Measurements from ENCODE around the gene MORN3. TPM values are rescaled to one million over a fixed set of nuclear protein-coding genes. Genes with fewer than 3 reads are reported as not detected.

Gene MORN3
- total RNA-seq, 1 donor from 2014 or later: 0.20 TPM

DNA sequence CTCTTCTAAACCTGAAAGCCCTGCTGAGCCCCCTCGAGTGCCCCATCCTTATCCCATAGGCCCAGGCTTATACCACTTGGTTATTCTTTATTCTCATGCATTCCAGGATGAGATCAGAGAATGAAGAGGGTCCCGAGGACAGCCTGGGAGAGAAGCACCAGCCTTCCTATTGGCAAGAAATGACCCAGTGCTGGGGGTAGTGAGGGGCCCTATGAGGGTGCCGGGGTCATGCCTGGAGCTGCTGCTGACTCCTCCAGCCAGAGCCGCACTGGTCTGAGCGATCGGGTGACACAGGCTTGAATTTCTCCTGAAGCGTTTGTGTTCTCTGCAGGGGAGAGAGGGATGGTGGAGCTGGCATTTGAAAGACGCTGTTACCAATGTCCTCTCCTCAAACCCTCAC is 18.1 kb downstream of the MORN3 start:
- ChIA-PET POLR2A (interaction anchor here (0.8 to 1.2 kb wide), 3 partner anchors 9 to 22 kb away, joined by 3 read pairs; no protein-coding TSS in a partner anchor), CTCF (interaction anchor here (1.0 kb wide), 1 partner anchor 99 kb away, joined by 4 read pairs; no protein-coding TSS in a partner anchor)
- ATAC-seq (ENCODE audit: low read depth): no peak
- no peak for DNase-seq
- no peaks in the 10 kb centered on the region for H3K4me1 Mint-ChIP-seq
- no peaks in the 10 kb centered on the region for H3K9me3 Mint-ChIP-seq
- no peaks in the 10 kb centered on the region for H3K27me3 Mint-ChIP-seq
- H3K4me3 Mint-ChIP-seq: no peak overlapping the region
- peaks cover 35% of the 10 kb centered on the region for H3K36me3 Mint-ChIP-seq (ENCODE audit: low read depth)
- TF ChIP-seq, protein P1, sequence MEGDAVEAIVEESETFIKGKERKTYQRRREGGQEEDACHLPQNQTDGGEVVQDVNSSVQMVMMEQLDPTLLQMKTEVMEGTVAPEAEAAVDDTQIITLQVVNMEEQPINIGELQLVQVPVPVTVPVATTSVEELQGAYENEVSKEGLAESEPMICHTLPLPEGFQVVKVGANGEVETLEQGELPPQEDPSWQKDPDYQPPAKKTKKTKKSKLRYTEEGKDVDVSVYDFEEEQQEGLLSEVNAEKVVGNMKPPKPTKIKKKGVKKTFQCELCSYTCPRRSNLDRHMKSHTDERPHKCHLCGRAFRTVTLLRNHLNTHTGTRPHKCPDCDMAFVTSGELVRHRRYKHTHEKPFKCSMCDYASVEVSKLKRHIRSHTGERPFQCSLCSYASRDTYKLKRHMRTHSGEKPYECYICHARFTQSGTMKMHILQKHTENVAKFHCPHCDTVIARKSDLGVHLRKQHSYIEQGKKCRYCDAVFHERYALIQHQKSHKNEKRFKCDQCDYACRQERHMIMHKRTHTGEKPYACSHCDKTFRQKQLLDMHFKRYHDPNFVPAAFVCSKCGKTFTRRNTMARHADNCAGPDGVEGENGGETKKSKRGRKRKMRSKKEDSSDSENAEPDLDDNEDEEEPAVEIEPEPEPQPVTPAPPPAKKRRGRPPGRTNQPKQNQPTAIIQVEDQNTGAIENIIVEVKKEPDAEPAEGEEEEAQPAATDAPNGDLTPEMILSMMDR (IDR thresholded peaks at IDR 0.05): no peak
- no peak overlapping the region for H3K27ac Mint-ChIP-seq
- intact Hi-C loops (cut with micrococcal nuclease): no loop called here

- POLR2A ChIA-PET: interaction anchor here (0.6 to 1.3 kb wide), 3 partner anchors 10 to 1393 kb away, joined by 3 to 5 read pairs (median 4); no protein-coding TSS in a partner anchor
- no peaks in the 10 kb centered on the region for H3K4me1 Mint-ChIP-seq
- H3K27ac Mint-ChIP-seq: no peak overlapping the region
- no peak for DNase-seq
- intact Hi-C loops (cut with micrococcal nuclease): no loop called here
- no peaks in the 10 kb centered on the region for H3K27me3 Mint-ChIP-seq
- TF ChIP-seq, protein P1 (IDR thresholded peaks at IDR 0.05): no peak
- CTCF ChIA-PET: interaction anchor here (1.1 kb wide), 1 partner anchor 97 kb away, joined by 3 read pairs; no protein-coding TSS in a partner anchor
- no peak for ATAC-seq (ENCODE audit: low read depth)
- no peak overlapping the region for H3K4me3 Mint-ChIP-seq
- H3K9me3 Mint-ChIP-seq: no peaks in the 10 kb centered on the region
- peaks cover 39% of the 10 kb centered on the region for H3K36me3 Mint-ChIP-seq (ENCODE audit: low read depth)
Measured at GRCh38 chr12:121649819-121650353, 19.6 kb downstream of the MORN3 start.

- H3K9me3 Mint-ChIP-seq: no peaks in the 10 kb centered on the region
- POLR2A ChIA-PET: interaction anchor here (0.6 to 0.8 kb wide), 3 partner anchors 97 to 1394 kb away, joined by 3 to 11 read pairs (median 4); no protein-coding TSS in a partner anchor
- no peak for DNase-seq
- intact Hi-C loops (cut with micrococcal nuclease): no loop called here
- H3K4me3 Mint-ChIP-seq: no peak overlapping the region
- TF ChIP-seq, protein P1 (IDR thresholded peaks at IDR 0.05): no peak
- no peaks in the 10 kb centered on the region for H3K4me1 Mint-ChIP-seq
- no peak overlapping the region for H3K27ac Mint-ChIP-seq
- H3K36me3 Mint-ChIP-seq (ENCODE audit: low read depth): peaks cover 42% of the 10 kb centered on the region
- no peaks in the 10 kb centered on the region for H3K27me3 Mint-ChIP-seq
- ATAC-seq (ENCODE audit: low read depth): no peak
- CTCF ChIA-PET: interaction anchor here (1.1 kb wide), 1 partner anchor 97 kb away, joined by 3 read pairs; no protein-coding TSS in a partner anchor
Measured at GRCh38 chr12:121649322-121649721, 20.1 kb downstream of the MORN3 start.

GRCh38 chr12:121648458-121649028 is 20.9 kb downstream of the MORN3 start:
- no peaks in the 10 kb centered on the region for H3K27me3 Mint-ChIP-seq
- ChIA-PET CTCF (interaction anchor here (1.1 kb wide), 1 partner anchor 96 kb away, joined by 3 read pairs; no protein-coding TSS in a partner anchor), POLR2A (interaction anchor here (0.7 to 0.8 kb wide), 3 partner anchors 8 to 96 kb away, joined by 3 to 5 read pairs (median 3); no protein-coding TSS in a partner anchor)
- DNase-seq: no peak
- H3K9me3 Mint-ChIP-seq: no peaks in the 10 kb centered on the region
- no peak for ATAC-seq (ENCODE audit: low read depth)
- no peak overlapping the region for H3K27ac Mint-ChIP-seq
- TF ChIP-seq, protein P1 (IDR thresholded peaks at IDR 0.05): no peak
- intact Hi-C loops (cut with micrococcal nuclease): no loop called here
- no peak overlapping the region for H3K4me3 Mint-ChIP-seq
- no peaks in the 10 kb centered on the region for H3K4me1 Mint-ChIP-seq
- H3K36me3 Mint-ChIP-seq (ENCODE audit: low read depth): peaks cover 46% of the 10 kb centered on the region

- DNase-seq (no peak), ATAC-seq (ENCODE audit: low read depth) (no peak)
- CTCF ChIA-PET: no interaction called here
- Mint-ChIP-seq H3K4me1 (peaks cover 25% of the 10 kb centered on the region), H3K27me3 (no peaks in the 10 kb centered on the region), H3K27ac (no peak overlapping the region), H3K4me3 (no peak overlapping the region), H3K36me3 (ENCODE audit: low read depth) (peaks cover 40% of the 10 kb centered on the region), H3K9me3 (no peaks in the 10 kb centered on the region)
- intact Hi-C loops (cut with micrococcal nuclease): no loop called here
- POLR2A ChIA-PET: interaction anchor here (0.8 to 1.8 kb wide), 3 partner anchors 8 to 14 kb away, joined by 3 to 4 read pairs (median 3); no protein-coding TSS in a partner anchor
- TF ChIP-seq, protein P1 (IDR thresholded peaks at IDR 0.05): no peak
Measured at GRCh38 chr12:121641343-121641630, 28.2 kb downstream of the MORN3 start.

Measured in activated B cell treated with CpG ODN at 0.5 μM for 24 hours (primary cell).